Panc1 (cell line): Measurements from ENCODE around the gene SKI. TPM values are rescaled to one million over a fixed set of nuclear protein-coding genes. Genes with fewer than 3 reads are reported as not detected.

ENCODE experiments used
- ATAC-seq: fragments of 200-7000 bp; cut with Tn5 transposase; 2 replicates; pipeline ENCODE4 v1.9.1; 2020; ENCODE audit warnings: mild to moderate bottlenecking, moderate library complexity
- BruUV-seq: library from RNA; stranded (reverse); fragments of 400-500 nt; replicated peaks from 2 replicates; lab custom pipeline; 2021; lab: Mats Ljungman, UMichigan
- CTCF ChIA-PET: fragments of 300-600 bp; sonication (Branson Sonifier 250); formaldehyde crosslinking; loops from one replicate; lab custom pipeline; 2022; ENCODE audit warnings: antibody characterized with exemption; lab: Charles Lee
- POLR2A ChIA-PET: fragments of 300-600 bp; sonication (Branson Sonifier 250); formaldehyde crosslinking; loops from one replicate; lab custom pipeline; 2022; ENCODE audit warnings: antibody characterized with exemption; lab: Charles Lee
- DNase-seq: peaks from one replicate; pipeline ENCODE4 v3.0.0-alpha.2; 2010; ENCODE audit warnings: low read depth, low spot score
- H3K27ac ChIP-seq: 2 replicates; pipeline ENCODE4 v1.5.1; 2011; ENCODE audit warnings: mild to moderate bottlenecking, low read length, inconsistent platforms
- H3K27me3 ChIP-seq: fragments of 200-500 bp; sonication (Bioruptor generic); 2 replicates; pipeline ENCODE4 v1.6.0; 2014; ENCODE audit warnings: low read length, inconsistent platforms; ENCODE audit not compliant: control insufficient read depth, insufficient read depth
- H3K36me3 ChIP-seq: fragments of 200-500 bp; sonication (Bioruptor generic); 2 replicates; pipeline ENCODE4 v1.5.1; 2014; ENCODE audit warnings: inconsistent platforms, mild to moderate bottlenecking, low read length, moderate library complexity; ENCODE audit not compliant: control insufficient read depth, insufficient read depth
- H3K4me1 ChIP-seq: 2 replicates; pipeline ENCODE4 v1.5.1; 2011; ENCODE audit warnings: inconsistent platforms, mild to moderate bottlenecking, low read length, moderate library complexity; ENCODE audit not compliant: control insufficient read depth, insufficient read depth
- H3K4me3 ChIP-seq, 2 experiments: 2 replicates each; pipeline ENCODE4 v1.5.1; 2011 to 2012; ENCODE audit warnings: low read depth in 2 of 2, low read length in 2 of 2, mild to moderate bottlenecking in 2 of 2, inconsistent platforms in 1 of 2, moderate library complexity in 1 of 2
- H3K9me3 ChIP-seq: fragments of 200-500 bp; sonication (Bioruptor generic); 2 replicates; pipeline ENCODE4 v1.5.1; 2014; ENCODE audit warnings: low read depth, mild to moderate bottlenecking, inconsistent platforms, low read length, moderate library complexity; ENCODE audit not compliant: control insufficient read depth, insufficient read depth
- POLR2AphosphoS5 ChIP-seq: IDR thresholded peaks from 2 replicates; pipeline ENCODE4 v1.6.1; 2012; ENCODE audit warnings: mild to moderate bottlenecking, low read depth, low read length, moderate library complexity
- REST ChIP-seq, 2 experiments: IDR thresholded peaks; 2 replicates each; pipeline ENCODE4 v1.6.1; 2011 to 2012; ENCODE audit warnings: low read depth in 2 of 2, control low read depth in 1 of 2, low read length in 1 of 2, mild to moderate bottlenecking in 1 of 2, moderate library complexity in 1 of 2; ENCODE audit not compliant: insufficient read depth in 1 of 2
- SIN3A ChIP-seq: IDR thresholded peaks from 2 replicates; pipeline ENCODE4 v1.6.1; 2012; ENCODE audit warnings: low read depth, mild to moderate bottlenecking, low read length, moderate library complexity, borderline replicate concordance; ENCODE audit not compliant: insufficient read depth
- TCF7L2 ChIP-seq: IDR thresholded peaks from 2 replicates; pipeline ENCODE4 v1.6.1; 2011; ENCODE audit warnings: mild to moderate bottlenecking, low read depth, low read length, inconsistent platforms
- in situ Hi-C: cut with HindIII; loops from 2 replicates; pipeline ENCODE4 v1.10.0; 2016; ENCODE audit warnings: low sequenced_read_pairs, low pct_unique_long_range_greater_than_20kb
- intact Hi-C: fragments of 100-400 bp; cut with micrococcal nuclease; formaldehyde crosslinking; loops from one replicate; pipeline ENCODE4 v1.10.0; 2022; ENCODE audit not compliant: unreplicated experiment
- total RNA-seq: library from RNA; stranded (reverse); gene quantifications from one replicate; pipeline ENCODE4 v1.2.1, GENCODE V29; 2021; ENCODE audit not compliant: unreplicated experiment
- TF ChIP-seq, protein P1 (sequence below): fragments of 450-650 bp; IDR thresholded peaks from 2 replicates; pipeline ENCODE4 v1.5.1; 2017; ENCODE audit warnings: mild to moderate bottlenecking

The SKI gene
- total RNA-seq, 1 experiment from 2014 or later, result 63.2 TPM

DNA sequence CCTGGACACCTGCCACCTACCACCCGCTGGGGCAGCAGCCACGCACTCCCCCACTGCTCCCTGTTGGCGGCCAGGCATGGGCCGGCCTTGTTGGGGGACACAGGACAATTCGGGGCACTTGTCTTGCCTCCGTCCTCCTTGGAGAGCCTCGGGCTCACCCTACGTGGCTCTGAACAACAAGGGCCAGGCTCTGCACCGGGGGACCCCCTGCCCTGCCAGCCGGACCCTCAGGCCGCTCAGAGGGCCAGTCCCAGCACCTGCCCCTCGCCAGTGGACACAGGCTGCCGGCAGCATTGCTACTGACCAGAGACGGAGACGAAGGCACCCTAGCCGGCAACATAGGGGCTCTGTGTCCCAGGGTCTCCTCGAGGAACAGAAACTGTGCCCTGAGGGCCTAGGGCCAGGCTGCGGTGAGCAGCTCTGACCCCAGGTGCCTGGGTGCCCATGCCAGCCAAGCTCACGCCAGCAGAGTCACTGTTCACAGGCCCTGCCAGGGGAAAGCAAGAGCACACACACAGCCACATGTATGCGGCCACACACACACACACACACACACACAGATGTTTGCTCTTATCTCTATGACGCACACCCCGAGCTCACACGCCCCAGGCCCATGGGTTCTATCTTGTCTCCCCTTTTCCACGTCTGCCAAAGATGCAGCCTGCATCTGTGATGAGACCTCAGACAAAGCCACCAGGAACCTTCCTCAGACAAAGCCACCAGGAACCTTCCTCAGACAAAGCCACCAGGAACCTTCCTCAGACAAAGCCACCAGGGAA is 117.4 kb downstream of the SKI start:
- DNase-seq, result no peak
- in situ Hi-C loops (no loop called here), intact Hi-C loops (no loop called here)
- Histone ChIP-seq H3K9me3 (no peaks in the 10 kb centered on the region), H3K4me1 (no peaks in the 10 kb centered on the region), H3K27me3 (no peaks in the 10 kb centered on the region), H3K36me3 (no peaks in the 10 kb centered on the region), H3K27ac (no peak overlapping the region), H3K4me3 (no peak overlapping the region)
- CTCF ChIA-PET, result no interaction called here
- TF ChIP-seq POLR2AphosphoS5 (no peak), TCF7L2 (no peak), SIN3A (no peak), REST (IDR thresholded peaks at IDR 0.05; ENCODE audit: insufficient read depth in 1 of 2, low read depth in 2 of 2, low read length in 1 of 2) (no peak)
- TF ChIP-seq, protein P1, sequence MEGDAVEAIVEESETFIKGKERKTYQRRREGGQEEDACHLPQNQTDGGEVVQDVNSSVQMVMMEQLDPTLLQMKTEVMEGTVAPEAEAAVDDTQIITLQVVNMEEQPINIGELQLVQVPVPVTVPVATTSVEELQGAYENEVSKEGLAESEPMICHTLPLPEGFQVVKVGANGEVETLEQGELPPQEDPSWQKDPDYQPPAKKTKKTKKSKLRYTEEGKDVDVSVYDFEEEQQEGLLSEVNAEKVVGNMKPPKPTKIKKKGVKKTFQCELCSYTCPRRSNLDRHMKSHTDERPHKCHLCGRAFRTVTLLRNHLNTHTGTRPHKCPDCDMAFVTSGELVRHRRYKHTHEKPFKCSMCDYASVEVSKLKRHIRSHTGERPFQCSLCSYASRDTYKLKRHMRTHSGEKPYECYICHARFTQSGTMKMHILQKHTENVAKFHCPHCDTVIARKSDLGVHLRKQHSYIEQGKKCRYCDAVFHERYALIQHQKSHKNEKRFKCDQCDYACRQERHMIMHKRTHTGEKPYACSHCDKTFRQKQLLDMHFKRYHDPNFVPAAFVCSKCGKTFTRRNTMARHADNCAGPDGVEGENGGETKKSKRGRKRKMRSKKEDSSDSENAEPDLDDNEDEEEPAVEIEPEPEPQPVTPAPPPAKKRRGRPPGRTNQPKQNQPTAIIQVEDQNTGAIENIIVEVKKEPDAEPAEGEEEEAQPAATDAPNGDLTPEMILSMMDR, result no peak
- ATAC-seq, result no peak
- POLR2A ChIA-PET, result no interaction called here
- BruUV-seq, result no TSS peak

GRCh38 chr1:2346691-2347408 is 118.7 kb downstream of the SKI start:
- no peak overlapping the region for H3K4me3 ChIP-seq
- H3K27ac ChIP-seq, result no peak overlapping the region
- in situ Hi-C loops, result no loop called here
- intact Hi-C loops, result no loop called here
- no peaks in the 10 kb centered on the region for H3K36me3 ChIP-seq
- ChIA-PET CTCF (no interaction called here), POLR2A (no interaction called here)
- H3K4me1 ChIP-seq, result no peaks in the 10 kb centered on the region
- DNase-seq (no peak), ATAC-seq (no peak)
- H3K27me3 ChIP-seq, result no peaks in the 10 kb centered on the region
- no peak for TF ChIP-seq POLR2AphosphoS5
- TF ChIP-seq, protein P1, result no peak
- BruUV-seq, result no TSS peak
- no peaks in the 10 kb centered on the region for H3K9me3 ChIP-seq
